ENCODE data around the gene KSR1.

DNA sequence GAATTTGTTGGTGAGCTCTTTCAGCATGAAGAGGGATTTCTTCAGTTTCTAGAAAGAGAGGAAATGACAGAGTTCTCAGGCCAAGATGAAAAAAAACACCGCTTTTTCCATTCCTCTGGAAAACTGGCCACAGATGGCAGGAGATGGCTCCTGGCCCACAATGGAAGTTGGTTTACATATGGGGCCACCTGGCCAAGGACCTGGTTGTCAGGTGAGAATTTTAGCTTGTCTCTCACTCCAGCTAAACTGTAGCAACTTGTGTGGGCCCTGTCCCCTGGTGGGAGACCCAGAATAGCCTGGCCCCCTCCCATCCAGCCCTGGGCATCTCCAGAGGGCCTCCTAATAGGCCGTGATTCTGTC lies 208.3 kb downstream of the KSR1 start:
- no peak for TF ChIP-seq NFRKB (IDR thresholded peaks at IDR 0.05)
- no peak for TF ChIP-seq SP1 (IDR thresholded peaks at IDR 0.05)
- TF ChIP-seq FOXM1 (IDR thresholded peaks at IDR 0.05; ENCODE audit: borderline replicate concordance): no peak
- TF ChIP-seq TARDBP (IDR thresholded peaks at IDR 0.05): no peak
- TF ChIP-seq LEF1 (IDR thresholded peaks at IDR 0.05; ENCODE audit: borderline replicate concordance): no peak
- no peak for TF ChIP-seq SUZ12 (IDR thresholded peaks at IDR 0.05)
- no peak for TF ChIP-seq HDGF (IDR thresholded peaks at IDR 0.05; ENCODE audit: borderline replicate concordance)
